D341Med (cell line): Measurements from ENCODE around the gene PSMD6.

Experiments
- DNase-seq: peaks from one replicate; pipeline ENCODE4 v3.0.0; 2012; ENCODE audit warnings: low spot score

PSMD6 gene

DNA sequence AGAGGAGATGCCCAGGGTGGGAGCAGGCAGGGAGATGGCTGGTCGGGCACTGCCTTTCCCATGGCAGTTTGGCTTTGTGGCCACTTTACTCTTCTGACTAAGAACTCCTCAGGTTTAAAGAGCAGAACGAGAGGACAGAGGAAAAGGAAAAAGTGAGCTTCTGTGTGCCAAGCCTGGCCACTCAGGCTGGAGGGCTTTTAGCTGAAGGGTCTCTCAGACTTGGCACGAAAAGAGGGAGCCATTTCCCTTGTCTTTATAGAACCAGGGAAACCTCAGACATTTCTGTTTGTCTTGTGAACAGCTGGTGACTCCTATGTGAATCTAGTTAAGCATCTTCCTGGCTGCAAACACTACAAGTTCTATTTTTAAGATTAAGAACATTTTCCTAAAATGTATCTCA, 23.3 kb upstream of the PSMD6 start:
- DNase-seq, result no peak

DNA sequence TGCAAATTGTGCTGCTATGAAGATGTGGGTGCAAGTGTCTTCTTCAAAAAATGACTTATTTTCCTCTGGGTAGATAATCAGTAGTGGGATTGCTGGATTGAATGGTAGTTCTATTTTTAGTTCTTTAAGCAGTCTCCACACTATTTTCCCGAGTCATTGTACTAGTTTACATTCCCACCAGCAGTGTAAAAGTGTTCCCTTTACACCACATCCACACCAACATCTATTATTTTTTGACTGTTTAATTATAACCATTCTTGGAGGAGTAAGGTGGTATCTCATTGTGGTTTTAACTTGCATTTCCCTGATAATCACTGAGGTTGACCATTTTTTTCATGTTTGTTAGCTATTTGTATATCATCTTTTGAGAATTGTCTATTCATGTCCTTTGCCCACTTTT, 19.7 kb upstream of the PSMD6 start:
- DNase-seq, result no peak

DNA sequence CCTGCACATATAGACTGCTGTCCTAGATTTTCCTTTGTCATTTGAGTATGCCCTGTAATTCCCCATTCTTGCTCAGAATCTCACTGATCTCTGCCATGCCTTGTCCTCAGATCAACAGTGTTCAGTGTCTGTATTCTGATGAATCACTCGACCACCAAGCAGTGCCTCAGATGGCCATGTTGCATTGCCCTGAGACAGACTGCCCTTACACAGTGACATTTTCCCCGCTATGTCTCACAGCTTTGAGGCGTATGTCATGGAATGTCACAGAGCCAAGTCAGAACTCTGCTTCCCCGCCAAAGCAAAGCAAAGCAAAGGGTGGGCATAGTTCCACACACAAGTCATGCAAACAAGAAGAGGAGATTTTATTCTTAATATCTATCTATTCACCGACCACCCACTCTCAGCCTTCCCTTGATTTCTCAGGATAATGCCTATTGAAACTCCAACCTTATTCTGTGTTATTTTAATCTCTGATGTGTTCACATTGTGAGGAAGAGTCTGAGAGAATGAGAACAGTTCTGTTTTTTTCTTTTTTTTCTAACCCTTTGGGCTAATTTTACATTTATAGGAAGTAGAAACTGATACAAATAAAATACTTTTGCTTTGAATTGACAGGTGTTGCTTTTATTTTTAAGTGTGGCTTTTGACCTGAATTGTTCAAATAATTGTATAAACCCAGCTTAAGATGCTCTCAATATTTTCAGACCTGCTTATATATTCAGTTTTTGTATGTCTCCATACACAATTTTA, 16.9 kb upstream of the PSMD6 start:
- DNase-seq, result no peak

DNA sequence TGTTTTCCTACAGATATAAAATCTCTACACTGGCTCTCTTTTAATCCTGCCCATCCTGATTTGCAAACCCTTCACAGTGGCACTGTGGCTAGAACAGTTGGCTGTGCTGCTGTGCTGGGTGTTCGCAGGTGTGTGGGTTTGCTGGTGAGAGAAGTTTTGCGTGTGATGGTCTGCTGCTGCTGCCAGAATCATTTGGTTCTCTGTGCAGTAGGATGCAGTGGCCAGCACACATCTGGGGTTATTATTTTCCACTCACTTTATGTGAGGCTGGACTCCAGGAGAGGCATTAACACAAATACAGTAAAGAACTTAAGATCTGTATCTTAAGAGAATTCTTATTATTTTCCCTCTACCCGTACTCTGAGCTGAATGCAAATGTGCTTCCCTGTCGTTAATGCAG, 16.0 kb upstream of the PSMD6 start:
- DNase-seq, result no peak

DNA sequence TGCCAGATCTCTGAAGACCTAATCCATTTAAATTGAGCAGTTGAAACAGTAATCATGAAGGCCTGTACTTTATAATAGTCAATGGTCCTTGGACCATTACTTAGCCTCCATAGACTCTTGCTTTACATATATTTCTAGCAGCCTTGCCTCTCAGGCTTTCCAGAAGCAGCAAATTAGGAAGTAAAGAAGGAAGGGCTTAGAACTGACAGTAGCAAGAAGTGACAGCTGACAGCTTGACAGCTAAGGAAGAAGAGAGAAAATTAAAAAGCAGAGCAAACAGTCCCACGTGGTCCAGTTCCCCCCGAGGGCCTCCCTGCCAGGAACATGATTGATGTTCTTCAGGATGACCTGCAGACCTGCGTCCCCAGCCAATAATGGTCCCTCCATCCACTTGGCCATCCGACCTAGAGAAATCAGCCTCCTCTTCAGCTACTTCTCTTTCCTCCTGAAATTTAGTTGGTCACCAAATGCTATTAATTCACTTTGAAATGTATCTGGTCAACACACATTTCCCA, 15.0 kb upstream of the PSMD6 start:
- no peak for DNase-seq

DNA sequence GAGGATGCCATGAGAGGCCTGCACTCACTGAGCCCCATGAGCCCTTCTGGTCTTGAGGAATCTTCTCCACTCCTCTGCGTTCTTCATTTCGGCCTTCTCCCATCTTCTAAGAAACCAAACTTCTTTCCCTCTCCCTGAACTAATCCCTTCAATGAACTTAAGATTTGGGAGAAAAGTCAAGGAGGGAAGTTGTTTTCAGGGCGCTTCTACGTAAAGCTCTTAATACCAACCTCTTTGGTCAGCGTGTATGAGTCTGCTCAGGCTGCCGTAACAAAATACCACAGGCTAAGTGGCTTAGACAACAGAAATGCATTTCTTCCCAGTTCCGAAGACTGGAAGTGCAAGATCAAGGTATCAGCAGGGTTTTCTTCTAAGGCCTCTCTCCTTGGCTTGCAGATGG, 13.8 kb upstream of the PSMD6 start:
- no peak for DNase-seq

DNA sequence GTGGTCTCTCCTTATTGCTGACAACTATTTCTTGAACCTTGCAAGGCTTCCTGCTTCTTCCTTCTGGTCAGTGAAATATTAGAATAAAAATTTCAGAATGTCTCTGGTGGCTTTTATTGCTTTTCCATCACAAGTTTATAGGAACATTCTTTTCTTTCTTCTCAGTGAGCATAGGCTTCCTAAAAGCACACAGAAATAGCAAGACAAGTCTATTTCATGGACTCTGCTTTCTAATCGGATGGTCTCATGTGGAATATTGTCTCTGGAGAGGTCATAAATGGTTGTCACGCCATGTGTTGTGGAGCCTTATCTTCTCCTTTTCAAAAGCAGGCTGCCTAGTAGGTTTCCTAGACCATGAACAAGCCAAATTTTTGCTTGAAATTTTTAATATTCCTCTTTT, 9.8 kb upstream of the PSMD6 start:
- no peak for DNase-seq

DNA sequence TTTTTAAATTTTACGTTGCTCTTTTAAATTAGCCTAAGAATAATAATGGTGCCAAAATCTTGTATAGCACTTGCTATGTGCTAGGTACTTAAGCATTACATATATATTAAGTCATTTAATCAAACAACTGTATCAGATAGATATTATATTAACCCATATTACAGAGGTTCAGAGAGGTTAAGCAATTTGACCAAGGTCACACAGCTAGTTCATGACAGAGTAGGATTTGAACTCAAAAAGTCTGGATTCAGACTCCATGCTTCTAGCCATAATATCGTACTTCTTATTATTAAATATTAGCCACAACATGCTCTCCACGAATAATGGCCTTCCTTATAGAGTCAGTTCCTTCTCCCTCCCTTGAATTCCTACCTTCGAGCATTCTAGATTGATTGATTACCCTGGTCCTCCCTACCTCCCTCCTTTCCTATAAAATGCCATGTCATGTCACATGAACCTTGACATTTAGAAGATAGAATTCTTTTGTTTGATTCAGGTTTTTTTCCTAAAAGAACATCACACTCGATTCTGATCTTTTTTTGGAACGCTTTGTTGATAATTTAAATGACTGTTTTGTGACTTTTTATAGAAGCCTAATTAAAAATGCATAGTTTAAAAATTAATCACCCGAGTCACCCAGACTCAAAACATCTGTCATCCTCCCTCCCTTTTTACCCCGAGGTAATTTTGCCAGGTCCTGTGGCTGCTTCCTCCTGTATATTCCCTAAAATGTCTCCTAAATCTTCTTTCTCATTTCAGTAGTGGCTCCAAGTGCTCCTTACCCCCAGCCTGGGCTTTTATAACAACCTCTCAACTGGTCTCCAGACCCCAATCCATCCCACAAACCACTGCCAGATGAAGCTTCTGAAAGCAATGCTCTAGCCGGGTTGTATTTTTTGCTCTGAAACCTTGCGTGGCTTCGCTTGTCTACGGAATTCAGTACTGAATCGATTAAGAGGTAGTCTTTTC, 8.5 kb upstream of the PSMD6 start:
- peak; percentile 35 for DNase-seq

DNA sequence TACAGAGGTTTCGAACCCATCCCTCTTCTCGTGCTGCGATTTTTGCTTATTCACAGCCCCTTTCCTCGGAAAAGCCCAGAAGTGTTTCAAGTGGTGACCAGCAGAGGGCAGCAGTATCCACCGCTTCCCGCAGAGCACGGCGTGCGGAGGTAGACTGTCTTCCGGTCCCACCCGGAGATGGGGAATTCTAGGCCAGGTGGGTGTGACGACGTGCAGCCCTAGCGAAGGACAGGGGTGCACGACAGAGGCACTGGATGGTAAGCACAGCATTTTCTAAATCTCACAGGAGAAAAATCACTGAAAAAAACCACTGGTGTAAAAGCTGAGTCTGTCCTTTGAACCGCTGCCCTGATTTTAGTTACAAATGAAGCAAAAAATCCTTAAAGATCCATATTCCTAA, 7.4 kb upstream of the PSMD6 start:
- DNase-seq, result peak; percentile 87

DNA sequence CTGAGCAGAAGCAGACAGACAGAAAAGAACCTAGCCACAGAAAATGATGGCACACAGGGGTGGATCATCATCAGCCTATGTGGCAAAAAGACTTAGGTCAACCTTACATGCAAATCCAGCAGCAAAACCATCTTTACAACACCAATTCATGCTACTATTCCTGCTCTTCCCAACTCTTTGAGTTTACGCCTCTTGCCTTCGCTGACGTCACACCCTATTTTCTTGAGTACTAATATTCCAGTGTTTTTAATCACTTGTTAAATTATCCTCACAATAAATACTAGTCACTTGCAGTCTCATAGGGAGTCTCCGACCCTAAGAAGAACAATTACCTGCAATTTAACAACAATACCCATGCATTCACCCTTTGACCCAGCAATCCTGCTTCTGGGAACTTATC, 6.0 kb upstream of the PSMD6 start:
- DNase-seq, result no peak

DNA sequence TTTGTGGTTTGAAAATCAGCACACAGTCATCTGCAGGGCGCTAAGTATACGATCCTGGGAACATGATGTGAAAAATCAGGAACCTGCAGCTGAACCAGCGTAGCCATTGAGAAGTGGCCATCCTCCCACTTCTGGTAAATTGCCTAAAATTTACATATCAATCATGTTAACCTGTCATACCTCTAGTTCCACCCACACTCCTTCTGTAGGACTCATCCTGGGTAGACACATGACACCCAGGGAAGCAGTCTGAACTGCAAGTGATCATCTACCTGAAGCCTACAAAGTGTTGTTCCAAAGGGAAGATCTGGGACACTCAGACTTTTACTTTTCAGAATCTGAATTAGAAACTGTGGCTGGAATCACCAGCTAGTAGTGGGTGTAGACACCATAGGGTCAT, 5.5 kb upstream of the PSMD6 start:
- DNase-seq, result no peak

DNA sequence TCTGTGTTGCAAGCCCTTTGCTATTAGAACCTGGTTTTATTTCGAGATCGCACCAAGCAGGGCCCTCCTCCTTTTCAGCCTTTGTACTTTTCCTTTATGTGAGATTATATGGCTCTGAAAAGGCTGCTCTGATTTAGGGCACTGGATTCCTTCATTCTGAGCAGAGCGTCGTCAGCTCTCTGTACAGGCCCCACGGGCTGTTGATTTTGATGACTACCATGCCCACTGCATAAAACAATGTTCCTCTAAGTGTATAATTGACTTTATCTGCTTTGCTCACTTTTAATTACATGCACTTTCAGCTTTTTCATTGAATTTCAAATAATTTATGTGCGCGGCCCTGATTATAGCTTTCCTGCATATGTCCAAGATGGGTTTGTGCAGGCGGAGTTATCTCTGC, 4.4 kb upstream of the PSMD6 start:
- DNase-seq, result no peak

DNA sequence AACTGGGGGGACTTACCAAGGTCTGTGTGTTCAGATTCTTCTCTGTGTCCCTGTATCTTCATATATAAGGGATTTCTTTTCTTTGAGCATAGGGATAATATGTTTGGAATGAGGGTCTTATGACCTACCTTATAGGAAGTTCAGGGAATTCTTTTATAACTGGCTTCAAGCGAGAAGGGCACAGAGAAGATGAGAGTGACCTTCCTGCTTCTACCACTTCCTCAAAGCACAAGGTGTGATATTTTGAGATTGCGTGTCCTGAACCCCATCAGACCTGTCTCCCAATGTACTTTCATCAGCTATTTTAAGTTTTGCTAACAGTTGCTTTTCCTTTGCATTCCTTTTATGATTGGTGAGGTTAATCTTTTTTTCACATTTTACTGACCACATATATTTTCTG, 3.1 kb upstream of the PSMD6 start:
- no peak for DNase-seq

DNA sequence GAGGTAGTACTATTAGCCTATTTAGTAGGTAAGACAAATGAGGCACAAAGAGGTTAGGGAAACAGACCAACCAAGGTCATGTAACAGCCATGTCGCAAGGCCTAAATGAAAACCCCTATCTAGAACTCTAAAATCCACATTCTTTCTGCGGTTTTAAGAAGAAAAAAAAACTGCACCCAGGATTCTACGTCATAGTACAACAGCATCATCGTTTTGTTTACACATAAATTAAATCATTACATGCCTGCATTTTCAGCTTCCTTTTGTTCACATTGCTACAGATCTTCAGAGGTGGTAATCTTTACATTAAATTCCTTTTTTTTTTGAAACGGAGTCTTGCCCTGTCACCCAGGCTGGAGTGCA, 548 bp upstream of the PSMD6 start:
- no peak for DNase-seq

DNA sequence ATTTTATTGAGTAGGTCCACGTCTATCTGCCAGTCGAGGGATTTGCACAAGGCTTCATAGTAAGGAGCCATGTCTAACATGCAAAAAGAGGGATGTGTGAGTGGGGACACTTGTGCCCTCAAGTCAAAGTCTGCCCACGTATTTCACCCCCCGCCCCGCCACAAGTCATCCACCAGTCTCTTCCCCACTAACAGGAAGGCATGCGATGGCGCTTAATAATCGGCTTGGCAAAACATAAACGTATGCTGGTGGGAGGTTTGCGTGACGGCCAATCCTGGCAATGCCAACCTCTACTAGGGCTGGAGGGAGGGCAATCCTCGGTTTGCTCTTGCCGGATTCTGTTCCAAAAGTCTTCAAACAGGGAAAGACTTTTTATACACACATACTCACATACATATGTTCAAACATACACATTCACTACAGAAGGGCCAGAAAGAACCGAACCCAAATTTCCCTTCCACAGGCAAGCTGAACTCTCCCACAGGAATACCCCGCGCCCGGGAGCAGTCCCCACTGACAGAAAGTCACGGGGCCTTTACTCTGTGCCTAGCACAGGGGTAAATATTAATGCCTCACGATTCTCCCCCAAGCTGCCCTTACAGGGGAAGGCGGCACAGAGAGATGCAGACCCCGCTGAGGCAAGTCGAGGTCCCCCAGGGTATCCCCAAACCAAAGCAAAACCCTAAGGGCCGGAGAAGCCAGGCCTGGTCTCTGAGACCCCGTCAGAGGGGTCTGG, 675 bp downstream of the PSMD6 start:
- peak; percentile 42 for DNase-seq

DNA sequence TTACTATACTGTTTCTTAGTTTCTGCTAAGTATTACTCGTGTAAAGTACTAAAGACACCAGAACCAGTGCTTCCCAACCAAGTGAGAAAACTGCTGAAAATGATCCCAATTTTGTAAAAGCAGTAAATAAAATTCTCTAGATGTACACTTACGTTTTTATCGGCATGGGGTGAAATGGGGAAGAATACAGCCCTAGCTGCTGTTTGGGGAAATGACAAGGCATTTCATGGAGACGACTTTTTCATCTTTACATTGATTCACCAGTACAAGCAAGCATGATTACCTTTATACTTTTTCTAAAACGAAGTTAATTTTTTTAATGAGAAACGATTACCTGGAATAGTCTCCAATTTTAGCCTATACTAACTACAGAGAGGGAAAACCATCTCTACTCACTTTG, 1.4 kb downstream of the PSMD6 start:
- no peak for DNase-seq

DNA sequence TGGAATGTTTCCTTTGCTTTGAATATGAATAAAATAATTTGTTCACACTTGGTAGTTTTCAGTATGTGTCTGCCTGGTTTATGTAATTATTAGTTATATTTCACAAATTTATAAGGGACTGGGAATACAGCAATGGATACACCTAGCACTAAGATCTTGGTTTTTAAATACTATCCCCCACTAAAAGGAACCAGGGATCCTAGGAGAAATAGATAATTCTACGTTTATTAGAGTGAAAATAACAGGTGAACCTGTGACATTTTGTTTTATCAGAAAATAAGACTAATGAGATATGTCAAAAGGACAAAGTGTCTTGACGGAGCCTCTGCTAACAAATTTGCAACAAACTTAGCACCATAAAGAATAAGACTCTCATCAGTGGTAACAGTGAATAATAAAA, 3.4 kb downstream of the PSMD6 start:
- no peak for DNase-seq

DNA sequence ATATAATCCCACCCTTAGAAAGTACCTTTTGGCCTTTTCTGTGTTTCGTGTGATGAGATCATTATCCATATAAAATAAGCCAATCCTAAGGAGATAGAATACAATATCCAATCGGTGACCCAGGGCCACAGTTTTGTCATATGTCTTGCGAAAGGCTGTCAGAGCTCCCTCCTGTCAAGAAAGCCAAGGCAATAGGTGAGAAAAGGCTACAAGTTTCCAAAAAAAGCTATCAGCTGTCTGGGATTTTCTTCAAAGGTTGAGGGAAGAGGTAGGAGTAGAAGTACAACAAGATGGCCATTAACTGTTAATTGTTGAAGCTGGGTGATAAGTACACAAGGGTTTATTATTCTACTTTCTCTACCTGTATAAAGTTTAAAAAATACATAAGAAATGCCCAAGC, 4.0 kb downstream of the PSMD6 start:
- no peak for DNase-seq

DNA sequence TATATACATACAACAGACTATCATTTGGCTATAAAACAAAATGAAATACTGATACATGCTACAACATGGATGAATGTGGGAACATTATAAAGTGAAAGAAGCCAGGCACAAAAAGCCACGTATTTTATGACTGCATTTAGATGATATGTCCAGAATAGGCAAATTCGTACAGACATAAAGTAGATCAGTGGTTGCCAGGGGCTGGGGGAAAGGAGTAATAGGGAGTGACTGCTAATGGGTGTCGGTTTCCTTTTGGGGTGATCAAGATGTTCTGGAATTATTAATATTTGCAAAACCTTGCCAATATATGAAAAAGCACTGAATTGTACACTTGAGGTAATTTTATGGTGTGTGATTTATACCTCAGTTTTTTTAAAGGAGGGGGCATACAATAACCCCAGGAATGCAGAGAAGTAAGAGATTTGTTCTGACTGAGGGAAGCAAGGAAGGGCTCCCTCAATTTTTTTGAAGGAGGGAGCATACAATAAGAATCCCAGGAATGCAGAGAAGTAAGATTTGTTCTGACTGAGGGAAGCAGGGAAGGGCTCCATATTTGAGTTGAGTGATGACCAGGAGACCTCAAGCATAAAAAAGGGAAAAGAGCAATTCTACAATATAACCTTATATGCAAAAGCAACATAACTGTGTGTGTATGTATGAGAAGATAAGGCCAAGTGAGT, 6.2 kb downstream of the PSMD6 start:
- DNase-seq, result no peak

DNA sequence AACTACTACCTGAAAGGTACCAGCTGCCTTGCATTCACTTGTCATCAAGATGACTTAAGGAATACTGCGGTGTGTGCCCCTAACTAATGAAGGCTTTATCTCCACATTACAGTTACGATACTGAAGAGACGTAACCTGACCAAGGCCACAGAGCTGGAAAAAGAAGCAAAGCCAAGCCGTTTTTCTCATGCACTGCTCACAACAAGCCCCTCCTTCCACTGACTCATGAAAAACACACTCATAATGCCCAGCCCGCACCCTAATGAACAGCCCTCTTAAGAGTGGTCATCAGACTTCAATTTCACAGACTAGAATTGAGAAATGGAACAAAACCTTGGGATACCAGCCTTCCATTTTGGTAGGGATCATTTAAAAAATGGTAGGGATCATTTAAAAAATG, 11.6 kb downstream of the PSMD6 start:
- no peak for DNase-seq

DNA sequence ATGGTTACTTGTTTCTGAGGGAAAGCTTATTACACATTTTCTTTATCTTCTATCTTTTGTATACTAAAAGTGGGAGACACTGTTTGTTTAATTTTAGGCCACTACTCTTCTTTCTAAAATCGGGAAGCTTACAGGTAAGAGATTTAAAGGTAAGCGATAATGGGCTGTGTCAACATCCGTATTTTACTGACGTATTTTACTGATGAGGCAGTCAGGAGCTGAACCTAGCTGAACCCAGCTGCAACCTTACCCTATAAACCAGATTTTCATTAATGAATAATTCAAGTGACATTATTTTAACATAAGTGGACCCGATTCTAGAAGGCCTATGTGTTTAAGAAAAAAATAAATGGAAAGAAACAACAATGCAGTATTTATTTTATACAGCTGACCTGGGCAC, 13.1 kb downstream of the PSMD6 start:
- DNase-seq, result no peak

DNA sequence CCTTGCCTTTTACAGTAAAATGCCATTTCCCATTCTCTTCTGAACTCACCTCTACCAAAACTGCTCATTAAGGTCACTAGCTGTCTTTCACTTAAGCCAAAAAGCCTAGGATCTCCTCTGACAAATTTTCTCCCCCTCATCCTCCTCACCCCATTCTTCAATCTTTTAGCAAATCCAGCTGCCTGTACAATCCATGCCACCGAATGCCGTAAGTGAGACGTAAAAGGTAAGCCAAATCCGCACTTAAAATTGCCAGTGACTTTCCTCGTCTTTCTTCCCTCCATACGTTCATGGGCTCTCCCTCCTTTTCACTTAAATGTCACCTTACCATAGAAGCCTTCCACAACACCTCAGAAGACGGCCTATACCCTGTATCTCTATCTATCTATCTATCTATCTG, 13.8 kb downstream of the PSMD6 start:
- no peak for DNase-seq
